Sciatic nerve (tissue), 2 donors: ENCODE measurements around the gene C9orf50. TPM values are rescaled to one million over a fixed set of nuclear protein-coding genes. Genes with fewer than 3 reads are reported as not detected.
"Not testable (repeated sequence)": the region's sequence is repeated elsewhere in the genome, so short reads cannot be mapped to it uniquely, and the experiment has no call there.

Experiments used
- ATAC-seq: fragments of 200-7000 bp; cut with Tn5 transposase; one replicate; pipeline ENCODE4 v1.9.1; 2020; ENCODE audit warnings: mild to moderate bottlenecking, moderate library complexity
- DNase-seq: peaks from one replicate; pipeline ENCODE4 v3.0.0-alpha.2; 2020; ENCODE audit warnings: low spot score
- intact Hi-C: fragments of 100-400 bp; cut with DNase I; formaldehyde crosslinking; loops from one replicate; pipeline ENCODE4 v1.14.2; 2022
- total RNA-seq: library from RNA; stranded (reverse); fragmentation: NEBNext Ultra II Directional; extraction: Animal tissue kit (Norgen Biotek cat#: 25700); gene quantifications from one replicate; pipeline ENCODE4 v1.2.1, GENCODE V29; 2021
- donor health status: DM: no; HTN: no; CAD: no.
- donor health status: DM: no; HTN: no; CAD: no.

The C9orf50 gene
- total RNA-seq, 1 donor from 2014 or later = 2.2 TPM

DNA sequence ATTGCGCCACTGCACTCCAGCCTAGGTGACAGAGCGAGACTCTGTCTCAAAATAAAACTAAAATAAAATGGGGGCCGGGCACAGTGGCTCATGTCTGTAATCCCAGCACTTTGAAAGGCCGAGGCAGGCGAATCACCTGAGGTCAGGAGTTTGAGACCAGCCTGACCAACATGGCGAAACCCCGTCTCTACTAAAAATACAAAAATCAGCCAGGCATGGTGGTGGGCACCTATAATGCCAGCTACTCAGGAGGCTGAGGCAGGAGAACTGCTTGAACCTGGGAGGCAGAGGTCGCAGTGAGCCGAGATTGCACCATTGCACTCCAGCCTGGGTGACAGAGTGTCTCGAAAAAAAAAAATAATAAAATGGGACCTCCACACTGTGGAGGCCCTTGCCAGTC is 15.4 kb upstream of the C9orf50 start:
- intact Hi-C loops, ATAC-seq, DNase-seq: not testable (repeated sequence)

DNA sequence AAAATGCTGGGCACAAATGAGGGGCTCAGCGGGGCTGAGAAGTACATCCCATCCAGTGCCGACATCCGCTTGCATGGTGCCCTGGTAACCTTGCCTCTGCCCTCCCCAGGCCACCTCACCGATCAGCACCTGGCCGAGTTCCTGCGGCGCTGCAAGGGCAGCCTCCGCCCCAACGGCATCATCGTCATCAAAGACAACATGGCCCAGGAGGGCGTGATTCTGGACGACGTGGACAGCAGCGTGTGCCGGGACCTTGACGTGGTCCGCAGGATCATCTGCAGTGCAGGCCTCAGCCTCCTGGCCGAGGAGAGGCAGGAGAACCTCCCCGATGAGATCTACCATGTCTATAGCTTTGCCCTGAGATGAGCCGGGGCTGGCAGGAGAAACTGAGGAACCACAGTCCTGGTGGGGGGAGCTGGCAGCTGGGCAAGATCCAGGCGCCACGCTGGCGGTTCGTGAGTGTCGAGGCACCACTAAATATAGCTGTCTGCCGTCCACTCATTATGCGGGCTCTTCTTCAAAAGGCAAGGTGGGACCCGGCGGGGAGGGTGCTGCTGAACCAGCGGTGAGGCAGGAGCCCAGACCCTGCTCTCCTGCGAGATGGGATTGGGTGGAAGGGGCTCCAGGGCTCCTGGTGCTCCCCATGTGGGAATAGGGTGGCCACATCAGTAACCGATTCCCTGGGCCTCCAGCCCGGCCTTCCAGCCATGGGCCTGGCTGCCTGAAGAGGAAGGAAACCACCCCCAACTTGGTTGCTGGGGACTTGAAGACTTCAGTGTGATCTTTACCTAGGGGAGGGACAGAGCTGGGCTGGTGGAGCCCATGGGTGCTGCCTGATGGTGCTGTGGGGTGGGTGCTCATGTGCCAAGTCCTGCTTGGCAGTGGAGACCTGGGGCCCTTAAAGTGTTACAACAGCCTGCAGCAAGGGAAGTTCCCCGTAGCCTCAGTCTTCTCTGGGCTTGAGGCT is 14.5 kb upstream of the C9orf50 start:
- intact Hi-C loops = no loop called here
- no peak for DNase-seq
- no peak for ATAC-seq

DNA sequence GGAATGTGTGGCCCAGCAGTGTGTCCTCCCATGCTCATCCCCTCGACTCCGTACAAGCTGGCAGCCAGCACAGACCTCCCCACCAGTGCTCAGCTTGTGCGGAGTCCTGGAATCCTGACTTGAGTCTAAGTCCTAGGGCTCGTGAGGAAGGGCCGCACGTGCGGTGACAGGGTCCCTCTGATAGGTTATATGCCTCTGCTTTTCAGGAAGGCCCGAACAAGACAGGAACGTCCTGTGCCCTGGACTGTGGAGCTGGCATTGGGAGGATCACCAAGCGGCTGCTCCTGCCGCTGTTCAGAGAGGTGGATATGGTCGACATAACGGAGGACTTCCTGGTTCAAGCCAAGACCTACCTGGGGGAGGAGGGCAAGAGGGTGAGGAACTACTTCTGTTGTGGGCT is 12.9 kb upstream of the C9orf50 start:
- no peak for DNase-seq
- ATAC-seq = no peak
- intact Hi-C loops = no loop called here

DNA sequence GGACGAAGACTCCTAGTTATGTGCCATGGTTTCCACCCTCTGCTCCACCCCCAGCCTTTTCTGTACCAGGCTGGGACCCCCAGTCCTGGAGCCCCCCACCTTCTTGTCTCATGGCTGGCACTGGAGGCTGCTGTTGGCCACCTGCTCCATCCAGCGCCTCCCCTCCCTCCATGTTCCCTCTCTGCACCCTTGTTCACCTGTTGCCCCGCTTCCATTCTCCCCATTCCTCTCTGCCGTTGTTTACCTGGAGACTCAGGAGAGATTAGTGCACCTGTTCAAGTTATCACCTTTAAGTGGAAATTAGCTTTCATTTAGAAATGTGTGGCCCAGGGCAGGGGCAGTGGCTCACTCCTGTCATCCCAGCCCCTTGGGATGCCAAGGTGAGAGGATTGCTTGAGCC is 12.3 kb upstream of the C9orf50 start:
- DNase-seq = no peak

DNA sequence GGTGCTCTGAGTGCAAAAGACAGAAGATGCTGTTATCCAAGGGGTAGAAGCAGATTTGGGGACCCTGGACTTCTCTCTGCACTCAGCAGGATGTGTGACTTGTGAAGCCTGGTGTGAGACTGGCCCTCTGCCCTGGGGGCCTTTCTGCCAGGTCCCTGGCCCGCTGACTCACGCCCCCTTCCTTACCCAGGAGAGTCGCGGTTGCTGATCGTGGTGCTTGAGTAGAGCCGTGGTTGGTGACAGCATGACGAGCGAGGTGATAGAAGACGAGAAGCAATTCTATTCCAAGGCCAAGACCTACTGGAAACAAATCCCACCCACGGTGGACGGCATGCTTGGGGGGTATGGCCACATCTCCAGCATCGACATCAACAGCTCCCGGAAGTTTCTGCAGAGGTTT is 11.6 kb upstream of the C9orf50 start:
- no peak for DNase-seq
- intact Hi-C loops = no loop called here
- ATAC-seq = no peak

More for the DNA sequence above, 12.3 kb upstream of the C9orf50 start:
- intact Hi-C loops = no loop called here
- no peak for ATAC-seq

DNA sequence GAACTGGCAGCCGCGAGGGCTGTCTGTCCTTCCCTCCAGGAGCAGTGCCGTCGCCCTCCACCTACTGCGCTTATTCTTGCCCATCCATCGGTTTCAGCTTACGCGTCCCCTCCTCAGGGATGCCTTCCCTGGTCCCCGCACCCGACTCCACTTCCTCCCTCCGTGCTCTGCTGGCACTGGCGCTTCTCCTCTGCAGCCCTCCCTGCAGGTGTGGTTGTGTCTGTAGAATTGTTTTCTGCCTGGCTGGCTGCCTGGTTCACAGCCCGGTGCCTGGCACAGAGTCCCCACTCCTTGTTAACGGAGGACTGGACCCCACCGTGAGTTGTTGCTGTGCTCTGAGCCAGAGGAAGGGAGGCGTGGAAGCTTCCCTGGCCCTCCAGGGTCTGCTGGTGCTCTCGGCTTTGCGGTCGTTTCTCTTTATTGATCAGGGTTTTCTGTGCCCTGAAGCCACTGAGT is 10.8 kb upstream of the C9orf50 start:
- intact Hi-C loops = no loop called here
- DNase-seq = no peak
- no peak for ATAC-seq

DNA sequence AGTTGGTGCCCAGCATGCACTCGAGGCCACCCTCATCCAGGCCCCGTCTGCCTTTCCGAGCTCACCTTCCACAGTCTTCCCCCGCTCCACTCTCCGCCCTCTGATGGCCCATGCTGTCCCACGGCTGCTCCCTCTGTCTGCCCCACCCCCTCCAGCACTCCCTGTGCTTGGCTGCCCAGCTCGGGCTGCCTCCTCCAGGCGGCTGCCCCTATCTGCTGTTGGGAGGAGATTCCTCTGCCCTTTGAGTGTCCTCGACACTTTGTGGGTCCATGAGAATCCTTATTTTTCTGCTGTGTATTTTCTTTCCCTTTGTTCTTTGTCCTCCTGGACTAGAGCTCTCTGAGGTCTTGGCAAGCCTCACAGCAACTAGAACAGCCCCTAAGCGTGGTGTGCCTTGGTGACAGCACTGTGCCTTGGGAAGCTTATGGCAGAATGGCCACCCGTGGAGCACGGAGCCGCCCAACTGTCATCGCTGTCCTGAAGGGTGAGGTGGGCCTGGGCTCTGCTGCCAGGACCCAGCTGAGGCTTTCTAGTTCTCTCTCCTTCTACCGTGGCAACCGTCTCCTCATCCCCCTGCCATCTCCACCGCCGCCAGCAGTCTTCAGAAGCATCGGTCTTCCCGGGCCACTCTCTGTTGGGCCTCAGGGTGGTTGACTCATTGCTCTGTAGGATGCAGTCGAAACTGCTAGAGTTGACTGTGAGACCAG is 10.2 kb upstream of the C9orf50 start:
- intact Hi-C loops = no loop called here
- ATAC-seq = no peak
- no peak for DNase-seq

DNA sequence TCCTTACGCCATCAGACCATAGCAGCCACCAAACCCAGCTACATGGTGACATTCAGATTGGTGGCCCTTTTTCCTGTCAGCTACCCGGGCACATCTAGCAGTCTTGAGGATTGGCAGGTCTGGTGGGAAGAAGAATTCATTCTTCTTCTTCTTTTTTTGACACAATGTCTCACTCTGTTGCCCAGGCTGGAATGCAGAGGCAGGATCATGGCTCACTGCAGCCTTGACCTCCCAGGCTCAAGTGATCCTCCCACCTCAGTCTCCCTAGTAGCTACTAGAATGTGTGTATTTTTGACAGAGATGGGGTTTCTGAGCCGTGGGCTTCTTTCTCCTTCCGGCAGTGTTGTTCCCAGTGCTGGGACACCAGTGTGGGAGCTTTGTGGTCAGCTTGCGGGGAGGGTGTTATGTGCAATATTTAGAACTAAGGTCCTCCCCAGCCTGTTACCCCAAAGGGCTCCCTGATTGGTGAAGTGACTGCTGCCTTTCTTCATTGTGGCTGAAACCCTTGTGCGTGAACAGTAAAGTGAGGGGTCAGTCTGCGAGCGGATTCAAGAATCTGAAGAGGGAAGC is 8.4 kb upstream of the C9orf50 start:
- intact Hi-C loops = no loop called here
- ATAC-seq = no peak

DNA sequence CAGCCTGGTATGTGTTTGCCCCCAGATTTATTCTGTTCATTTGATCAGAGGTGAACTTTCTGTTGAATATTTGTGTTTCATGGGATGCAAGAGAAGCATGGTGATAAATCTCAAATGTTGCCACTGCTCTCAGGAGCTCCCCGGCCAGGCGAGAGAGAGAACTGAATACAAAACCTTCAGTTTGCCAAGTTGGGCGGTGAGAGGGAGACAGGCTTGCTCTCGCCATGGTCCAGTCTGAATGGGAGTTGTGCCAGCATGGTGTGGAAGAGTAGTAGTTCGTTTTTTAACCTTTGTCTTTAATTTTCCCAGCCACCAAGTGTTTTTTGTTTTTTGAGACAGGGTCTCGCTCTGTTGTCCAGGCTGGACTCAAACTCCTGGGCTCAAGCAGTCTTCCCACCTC is 7.8 kb upstream of the C9orf50 start:
- DNase-seq (no peak), ATAC-seq (no peak)
- intact Hi-C loops = no loop called here

More for the DNA sequence above, 8.4 kb upstream of the C9orf50 start:
- no peak for DNase-seq

DNA sequence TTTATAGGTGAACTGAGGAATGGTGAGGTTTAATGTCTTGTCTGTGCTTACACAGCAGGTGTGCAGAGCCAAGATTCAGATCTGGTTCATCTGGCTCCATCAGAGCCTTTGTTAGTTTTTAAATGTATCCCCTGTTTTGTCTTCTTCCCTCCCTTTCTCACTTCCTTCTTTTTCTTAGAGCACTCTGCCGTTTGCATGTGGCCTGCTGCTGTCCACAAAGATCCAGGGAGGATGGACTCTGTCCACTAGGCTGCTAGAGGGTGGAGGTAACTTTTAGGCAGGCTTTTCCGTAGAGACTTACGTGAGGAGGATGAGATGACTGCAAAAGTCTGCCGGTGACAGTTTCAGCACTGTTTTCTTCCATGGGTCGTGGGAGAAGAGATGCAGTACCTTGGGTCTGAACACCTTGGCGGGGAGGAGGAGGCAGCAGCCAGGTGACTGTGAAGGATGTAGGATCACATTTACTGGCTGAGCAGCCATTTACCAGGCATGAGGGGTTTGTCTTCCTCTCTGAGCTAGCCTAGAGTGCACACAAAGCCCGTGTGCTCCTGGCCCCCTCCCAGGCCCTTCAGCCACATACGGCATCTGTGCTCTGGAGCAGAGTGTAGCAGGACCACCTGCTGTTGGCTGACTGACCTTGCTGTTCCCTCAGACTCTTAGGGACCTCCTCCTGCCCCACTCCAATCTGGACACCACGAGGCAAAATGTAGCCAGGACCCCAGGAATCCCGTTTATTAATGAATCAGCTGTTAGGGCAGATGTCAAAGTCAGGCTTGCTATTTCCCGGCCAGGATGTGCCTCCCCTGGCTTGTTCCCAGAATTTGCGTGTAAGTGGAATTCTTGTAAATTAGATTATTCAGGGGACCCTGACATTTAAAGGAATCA is 6.9 kb upstream of the C9orf50 start:
- DNase-seq = no peak
- intact Hi-C loops = no loop called here
- no peak for ATAC-seq

DNA sequence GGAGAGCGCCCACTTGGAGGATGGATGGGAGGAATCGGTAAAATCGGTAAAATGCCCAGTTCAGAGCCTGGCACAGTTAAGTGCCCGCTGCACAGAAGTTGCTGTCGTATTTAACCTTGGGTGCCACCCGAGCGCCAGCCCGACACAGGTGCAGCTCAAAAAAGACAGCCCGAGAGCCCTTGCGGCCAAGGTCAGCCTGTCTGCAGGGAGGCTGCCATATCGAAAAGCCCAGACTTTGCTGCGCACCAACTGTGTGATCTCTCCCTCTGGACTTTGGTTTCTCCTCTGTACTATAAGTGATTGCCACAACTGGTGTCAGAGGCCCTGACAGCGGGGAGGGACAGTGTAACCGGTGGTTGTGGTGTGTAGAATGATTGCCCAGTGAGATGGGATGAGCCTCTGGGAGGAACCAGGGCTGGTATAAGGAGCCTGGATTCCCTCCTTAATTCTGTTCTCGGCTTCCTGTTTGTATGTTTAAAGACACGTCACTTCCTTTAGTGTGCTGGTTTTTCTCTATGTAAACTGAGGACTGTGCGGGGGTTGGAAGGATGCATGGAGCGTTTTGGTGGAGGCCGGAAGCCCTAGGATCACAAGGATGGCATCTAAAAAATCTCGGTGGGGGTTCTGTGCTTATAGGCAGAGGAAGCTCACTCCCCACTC is 5.9 kb upstream of the C9orf50 start:
- intact Hi-C loops = no loop called here
- ATAC-seq (peak; percentile 5), DNase-seq (no peak)

DNA sequence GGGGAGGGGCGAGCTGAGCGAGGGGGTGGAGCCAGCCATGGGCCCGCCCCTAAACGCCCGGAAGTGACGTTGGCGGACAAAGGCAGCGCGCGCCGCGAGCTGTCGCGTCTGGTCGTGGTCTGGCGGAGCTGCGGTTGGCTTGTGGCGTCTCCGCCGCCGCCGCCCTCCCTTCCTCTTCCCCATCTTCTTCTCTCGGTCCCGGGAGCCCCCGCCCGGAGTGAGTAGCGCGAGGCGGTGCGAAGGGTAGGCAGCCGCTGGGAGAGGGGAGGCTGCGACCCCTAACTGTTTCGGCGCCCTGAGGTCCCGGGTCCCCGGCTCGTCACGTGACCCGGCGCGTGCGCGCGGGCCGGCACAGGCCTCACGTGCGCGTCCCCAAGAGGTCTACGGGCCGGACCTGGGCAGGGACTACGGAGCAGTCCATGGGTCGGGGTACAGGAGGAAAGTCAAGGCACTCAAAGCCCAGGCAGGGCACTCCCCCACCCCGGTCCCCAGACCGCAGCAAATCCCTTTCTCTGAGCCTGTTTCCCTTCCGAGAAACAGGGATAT is 5.3 kb upstream of the C9orf50 start, which contains the start of gene NTMT1:
Gene NTMT1 (plus strand): TSS at position 85 of the 546 bp plus-strand sequence. CDS start 6,541 bp downstream, outside the sequence.
- intact Hi-C loops = no loop called here
- peak; percentile 95 for DNase-seq
- ATAC-seq = peak; percentile 95

DNA sequence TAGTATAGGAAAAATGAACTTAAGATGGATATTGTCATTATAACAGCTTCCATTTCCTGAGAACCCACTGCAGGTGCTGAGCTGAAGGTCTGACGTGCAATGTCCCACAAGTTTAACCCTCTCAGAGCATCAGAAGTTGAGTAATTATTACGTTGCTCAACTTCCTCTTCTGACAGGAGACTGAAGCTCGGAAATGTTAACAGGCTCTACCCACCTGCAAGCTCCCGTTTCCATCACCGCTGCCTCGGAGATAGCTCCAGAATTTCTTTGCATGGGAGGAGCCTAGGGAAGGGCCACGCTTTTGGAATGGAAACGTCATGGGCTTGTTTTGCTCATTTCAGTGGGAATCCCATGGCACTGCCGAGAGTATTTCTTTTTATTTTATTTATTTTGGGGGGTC is 4.0 kb upstream of the C9orf50 start:
- ATAC-seq = no peak
- no peak for DNase-seq
- intact Hi-C loops = loop anchor here (5.0 kb wide), 2 partner anchors 453 to 488 kb away; no protein-coding TSS in a partner anchor

DNA sequence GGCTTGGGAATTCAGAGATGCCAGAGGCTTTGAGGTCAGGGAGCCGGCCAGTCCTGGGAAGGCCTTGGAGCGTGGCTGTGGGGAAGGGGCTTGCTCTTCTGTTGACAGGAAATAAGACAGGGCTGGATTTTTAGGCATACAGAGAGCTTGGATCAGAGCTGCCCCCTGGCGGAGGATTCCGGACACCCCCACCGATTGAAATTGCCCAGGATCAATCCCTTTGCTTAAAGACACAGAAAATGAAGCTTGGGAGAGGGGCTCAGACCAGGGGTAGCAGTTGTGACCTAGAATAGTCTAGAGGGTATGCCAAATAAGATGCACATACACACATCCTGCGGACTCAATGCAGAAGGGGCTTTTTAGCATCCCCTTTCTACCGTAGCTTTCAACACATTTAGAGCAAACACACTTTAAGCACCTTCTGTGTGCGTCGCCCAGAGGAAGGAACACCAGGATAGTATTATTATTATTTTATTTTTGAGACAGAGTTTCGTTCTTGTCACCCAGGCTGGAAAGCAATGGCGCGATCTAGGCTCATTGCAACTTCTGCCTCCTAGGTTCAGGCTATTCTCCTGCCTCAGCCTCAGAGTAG is 3.4 kb upstream of the C9orf50 start:
- ATAC-seq (peak; percentile 3), DNase-seq (no peak)
- intact Hi-C loops = loop anchor here (5.0 kb wide), 2 partner anchors 452 to 487 kb away; no protein-coding TSS in a partner anchor

DNA sequence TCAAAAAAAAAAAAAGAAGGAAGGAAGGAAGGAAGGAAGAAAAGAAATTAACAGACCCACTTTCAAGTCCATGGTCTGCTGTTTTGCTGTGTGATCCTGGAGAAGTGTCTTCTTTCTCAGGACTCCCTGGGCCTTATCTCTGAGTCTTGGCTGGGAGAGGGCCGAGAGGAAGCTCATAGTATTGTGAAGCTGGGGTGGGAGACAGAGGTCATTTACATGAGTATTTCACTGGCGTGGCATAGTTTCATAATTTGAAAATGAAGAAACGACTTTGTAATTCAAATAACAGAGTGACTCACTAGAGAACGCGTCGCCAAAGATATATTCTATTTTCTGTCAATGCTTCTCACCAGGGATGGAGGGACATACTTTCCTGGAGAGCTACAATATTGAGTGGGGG is 2.4 kb upstream of the C9orf50 start:
- ATAC-seq = no peak
- no peak for DNase-seq
- intact Hi-C loops = loop anchor here (5.0 kb wide), 2 partner anchors 451 to 486 kb away; no protein-coding TSS in a partner anchor

DNA sequence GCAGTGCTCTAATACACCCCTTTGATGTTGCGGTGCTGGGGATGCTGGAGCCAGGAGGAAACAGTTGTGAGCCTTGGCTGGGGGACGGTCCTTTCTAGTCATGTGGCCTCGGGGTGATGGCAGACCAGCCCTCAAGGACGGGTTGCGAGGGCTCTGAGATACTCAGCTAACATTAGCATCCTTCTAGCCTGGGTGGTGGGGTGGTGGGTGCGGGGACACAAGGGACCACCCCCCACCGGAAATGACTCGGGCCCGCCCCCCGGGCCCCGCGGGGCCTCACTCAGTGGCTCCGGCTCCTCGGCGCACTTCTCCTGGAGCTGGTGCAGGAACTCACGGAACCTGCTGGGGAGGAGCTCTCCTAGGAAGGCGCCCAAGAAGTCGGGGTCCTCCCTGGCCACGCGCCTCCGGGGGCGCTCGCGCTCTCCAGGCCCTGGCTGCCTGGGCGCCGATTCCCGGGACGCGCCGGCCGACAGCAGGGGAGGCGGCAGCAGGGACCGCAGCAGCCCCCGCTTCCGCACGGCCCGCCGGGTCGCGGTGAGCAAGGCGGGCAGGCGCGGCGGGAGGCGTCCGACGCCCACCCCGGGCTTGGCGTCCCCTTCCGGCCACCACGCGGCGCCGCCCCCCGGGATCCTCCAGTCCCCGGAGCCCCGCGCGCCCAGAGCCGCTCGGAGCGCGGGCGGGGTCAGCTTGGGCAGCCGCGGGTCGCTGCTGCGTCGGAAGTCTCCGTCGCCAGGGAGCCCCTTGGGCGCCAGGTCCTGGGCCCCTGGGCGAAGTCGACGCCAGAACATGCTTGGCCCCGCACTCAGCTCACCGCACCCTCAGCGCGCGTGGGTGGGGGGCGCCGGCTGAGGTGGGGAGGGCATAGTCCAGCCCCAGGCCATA is 873 bp downstream of the C9orf50 start:
- no peak for ATAC-seq
- DNase-seq = no peak
- intact Hi-C loops = loop anchor here (5.0 kb wide), 2 partner anchors 448 to 483 kb away; no protein-coding TSS in a partner anchor
